Esophagus muscularis mucosa (tissue), 4 donors: ENCODE results near the gene FAM20B.

Experiments used
- CTCF ChIP-seq, 3 experiments: fragments of 200-600 bp in 2 of 3; fragments of 450-650 bp in 1 of 3; sonication (generic) in 2 of 3; IDR thresholded peaks; one replicate each; pipeline ENCODE4 v1.5.1; 2017 to 2019; ENCODE audit warnings: antibody characterized with exemption in 3 of 3, mild to moderate bottlenecking in 2 of 3, moderate library complexity in 1 of 3
- EP300 ChIP-seq: sonication (generic); formaldehyde crosslinking; IDR thresholded peaks from one replicate; pipeline ENCODE4 v1.6.1; 2017; ENCODE audit warnings: antibody characterized with exemption
- POLR2A ChIP-seq: fragments of 450-650 bp; IDR thresholded peaks from one replicate; pipeline ENCODE4 v1.6.1; 2017; ENCODE audit warnings: antibody characterized with exemption, moderate library complexity, mild to moderate bottlenecking, low read depth
- POLR2AphosphoS5 ChIP-seq, 2 donors: sonication (generic); formaldehyde crosslinking; IDR thresholded peaks; one replicate each; pipeline ENCODE4 v1.6.1; 2017; ENCODE audit warnings: antibody characterized with exemption in 2 of 2

DNA sequence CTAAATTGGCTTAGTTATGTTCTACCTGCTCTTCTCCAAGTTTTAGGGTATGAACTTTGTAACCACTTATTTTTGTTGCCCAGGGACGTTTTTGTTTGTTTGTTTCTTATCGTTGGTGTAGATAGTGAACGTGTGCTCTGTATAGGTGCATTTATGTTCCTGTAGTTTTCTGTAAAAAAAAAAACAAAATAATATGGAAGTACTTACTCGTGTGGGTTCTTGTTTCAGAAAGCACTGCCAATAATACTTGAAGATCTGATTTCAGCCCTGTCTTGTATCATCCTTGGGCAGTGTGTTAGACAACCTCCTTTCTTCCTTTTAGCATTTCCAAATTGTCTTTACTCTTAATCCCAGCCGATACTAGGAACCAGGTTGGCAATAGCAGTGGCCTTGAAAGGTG, 4.4 kb downstream of the FAM20B start:
- TF ChIP-seq CTCF (IDR thresholded peaks at IDR 0.05) = no peak
- no peak for TF ChIP-seq EP300
- no peak for TF ChIP-seq POLR2A
- TF ChIP-seq POLR2AphosphoS5 (IDR thresholded peaks at IDR 0.05) = no peak
